Upper lobe of right lung (tissue), 1 donor: ENCODE data around the gene PAPPA2. TPM values are rescaled to one million over a fixed set of nuclear protein-coding genes. Genes with fewer than 3 reads are reported as not detected.

Experiments
- ATAC-seq: fragments of 200-7000 bp; cut with Tn5 transposase; one replicate; pipeline ENCODE4 v1.9.1; 2020; ENCODE audit warnings: mild to moderate bottlenecking, moderate library complexity
- DNase-seq: peaks from one replicate; pipeline ENCODE4 v3.0.0-alpha.2; 2020
- H3K27ac ChIP-seq: fragments of 200-600 bp; one replicate; pipeline ENCODE4 v1.8.0; 2022
- H3K27me3 ChIP-seq: fragments of 200-600 bp; one replicate; pipeline ENCODE4 v1.8.0; 2022; ENCODE audit warnings: mild to moderate bottlenecking
- H3K36me3 ChIP-seq: fragments of 200-600 bp; one replicate; pipeline ENCODE4 v1.8.0; 2022
- H3K4me1 ChIP-seq: fragments of 200-600 bp; one replicate; pipeline ENCODE4 v1.8.0; 2022
- H3K4me3 ChIP-seq: fragments of 200-600 bp; one replicate; pipeline ENCODE4 v1.8.0; 2022; ENCODE audit warnings: mild to moderate bottlenecking
- H3K9me3 ChIP-seq: fragments of 200-600 bp; one replicate; pipeline ENCODE4 v1.8.0; 2022
- CTCF ChIP-seq: fragments of 200-600 bp; IDR thresholded peaks from one replicate; pipeline ENCODE4 v1.8.0; 2022; ENCODE audit warnings: antibody characterized with exemption
- intact Hi-C: fragments of 100-400 bp; cut with DNase I; formaldehyde crosslinking; loops from one replicate; pipeline ENCODE4 v1.11.0; 2022
- total RNA-seq: library from RNA; stranded (reverse); fragmentation: NEBNext Ultra II Directional; extraction: Animal tissue kit (Norgen Biotek cat#: 25700); gene quantifications from one replicate; pipeline ENCODE4 v1.2.1, GENCODE V29; 2021
- donor health status: DM: no; HTN: yes; CAD: no; lungs with severe emphysema.

The PAPPA2 gene
- total RNA-seq, 1 donor from 2014 or later = 0.17 TPM

GRCh38 chr1:176603696-176604095, 140.7 kb downstream of the PAPPA2 start:
- no peak for ATAC-seq
- H3K4me3 ChIP-seq = no peak overlapping the region
- no peaks in the 10 kb centered on the region for H3K36me3 ChIP-seq
- TF ChIP-seq CTCF = no peak
- DNase-seq = no peak
- no peak overlapping the region for H3K27ac ChIP-seq
- no peaks in the 10 kb centered on the region for H3K4me1 ChIP-seq
- intact Hi-C loops = no loop called here
- H3K27me3 ChIP-seq = no peaks in the 10 kb centered on the region
- H3K9me3 ChIP-seq = no peaks in the 10 kb centered on the region

GRCh38 chr1:176604461-176604860, 141.5 kb downstream of the PAPPA2 start:
- Histone ChIP-seq H3K4me1 (no peaks in the 10 kb centered on the region), H3K27me3 (no peaks in the 10 kb centered on the region), H3K9me3 (no peaks in the 10 kb centered on the region), H3K36me3 (no peaks in the 10 kb centered on the region), H3K4me3 (no peak overlapping the region), H3K27ac (no peak overlapping the region)
- DNase-seq (no peak), ATAC-seq (no peak)
- no peak for TF ChIP-seq CTCF
- intact Hi-C loops = no loop called here

GRCh38 chr1:176605176-176605575, 142.2 kb downstream of the PAPPA2 start:
- Histone ChIP-seq H3K27me3 (no peaks in the 10 kb centered on the region), H3K27ac (no peak overlapping the region), H3K4me1 (no peaks in the 10 kb centered on the region), H3K9me3 (no peaks in the 10 kb centered on the region), H3K4me3 (no peak overlapping the region), H3K36me3 (no peaks in the 10 kb centered on the region)
- intact Hi-C loops = no loop called here
- ATAC-seq (peak; percentile 69), DNase-seq (no peak)
- TF ChIP-seq CTCF = no peak

GRCh38 chr1:176609556-176610408, 146.8 kb downstream of the PAPPA2 start:
- no peaks in the 10 kb centered on the region for H3K9me3 ChIP-seq
- intact Hi-C loops = no loop called here
- DNase-seq (no peak), ATAC-seq (no peak)
- TF ChIP-seq CTCF = no peak
- no peak overlapping the region for H3K27ac ChIP-seq
- no peaks in the 10 kb centered on the region for H3K27me3 ChIP-seq
- no peaks in the 10 kb centered on the region for H3K4me1 ChIP-seq
- H3K4me3 ChIP-seq = no peak overlapping the region
- H3K36me3 ChIP-seq = no peaks in the 10 kb centered on the region

- intact Hi-C loops = no loop called here
These were observed 149.8 kb downstream of the PAPPA2 start for GRCh38 chr1:176612791-176613190.

More at GRCh38 chr1:176612791-176613190, 149.8 kb downstream of the PAPPA2 start:
- no peak overlapping the region for H3K4me3 ChIP-seq
- no peak for TF ChIP-seq CTCF
- DNase-seq = no peak
- H3K27ac ChIP-seq = no peak overlapping the region
- no peak for ATAC-seq
- H3K27me3 ChIP-seq = no peaks in the 10 kb centered on the region
- no peaks in the 10 kb centered on the region for H3K36me3 ChIP-seq
- H3K9me3 ChIP-seq = no peaks in the 10 kb centered on the region
- H3K4me1 ChIP-seq = no peaks in the 10 kb centered on the region
